Panc1 (cell line): Measurements from ENCODE around the gene ITPKB.

Source experiments
- CTCF ChIP-seq: fragments of 450-650 bp; IDR thresholded peaks from 2 replicates; pipeline ENCODE4 v1.5.1; 2017; ENCODE audit warnings: mild to moderate bottlenecking
- POLR2AphosphoS5 ChIP-seq: IDR thresholded peaks from 2 replicates; pipeline ENCODE4 v1.6.1; 2012; ENCODE audit warnings: mild to moderate bottlenecking, low read depth, low read length, moderate library complexity
- REST ChIP-seq, 2 experiments: IDR thresholded peaks; 2 replicates each; pipeline ENCODE4 v1.6.1; 2011 to 2012; ENCODE audit warnings: low read depth in 2 of 2, control low read depth in 1 of 2, low read length in 1 of 2, mild to moderate bottlenecking in 1 of 2, moderate library complexity in 1 of 2; ENCODE audit not compliant: insufficient read depth in 1 of 2

- TF ChIP-seq CTCF (no peak), POLR2AphosphoS5 (no peak), REST (IDR thresholded peaks at IDR 0.05; ENCODE audit: insufficient read depth in 1 of 2, low read depth in 2 of 2, low read length in 1 of 2) (no peak)
These were observed 93.7 kb downstream of the ITPKB start for GRCh38 chr1:226645279-226645976.
